ENCODE measurements around the gene KAZN.

DNA sequence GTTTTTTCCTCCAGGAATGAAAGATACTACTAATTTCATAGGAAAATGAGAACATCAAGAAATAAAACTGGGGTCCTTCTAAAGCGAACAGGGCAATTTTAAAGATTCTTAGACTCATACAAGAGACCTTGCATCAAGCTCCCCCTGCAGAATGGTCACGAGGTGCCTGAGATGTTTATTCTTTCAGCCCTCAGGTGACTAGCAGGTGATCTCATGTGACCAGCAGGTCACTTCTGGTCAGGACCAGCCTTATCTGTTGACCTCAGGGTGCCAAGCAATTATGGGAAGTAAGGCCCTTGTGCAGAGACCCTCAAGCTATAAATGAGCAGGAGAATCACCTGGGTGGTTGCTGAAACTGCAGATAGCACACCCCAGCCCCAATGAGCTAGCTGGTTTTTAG, 534.5 kb downstream of the KAZN start:
- TF ChIP-seq, protein P1, sequence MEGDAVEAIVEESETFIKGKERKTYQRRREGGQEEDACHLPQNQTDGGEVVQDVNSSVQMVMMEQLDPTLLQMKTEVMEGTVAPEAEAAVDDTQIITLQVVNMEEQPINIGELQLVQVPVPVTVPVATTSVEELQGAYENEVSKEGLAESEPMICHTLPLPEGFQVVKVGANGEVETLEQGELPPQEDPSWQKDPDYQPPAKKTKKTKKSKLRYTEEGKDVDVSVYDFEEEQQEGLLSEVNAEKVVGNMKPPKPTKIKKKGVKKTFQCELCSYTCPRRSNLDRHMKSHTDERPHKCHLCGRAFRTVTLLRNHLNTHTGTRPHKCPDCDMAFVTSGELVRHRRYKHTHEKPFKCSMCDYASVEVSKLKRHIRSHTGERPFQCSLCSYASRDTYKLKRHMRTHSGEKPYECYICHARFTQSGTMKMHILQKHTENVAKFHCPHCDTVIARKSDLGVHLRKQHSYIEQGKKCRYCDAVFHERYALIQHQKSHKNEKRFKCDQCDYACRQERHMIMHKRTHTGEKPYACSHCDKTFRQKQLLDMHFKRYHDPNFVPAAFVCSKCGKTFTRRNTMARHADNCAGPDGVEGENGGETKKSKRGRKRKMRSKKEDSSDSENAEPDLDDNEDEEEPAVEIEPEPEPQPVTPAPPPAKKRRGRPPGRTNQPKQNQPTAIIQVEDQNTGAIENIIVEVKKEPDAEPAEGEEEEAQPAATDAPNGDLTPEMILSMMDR (IDR thresholded peaks at IDR 0.05; ENCODE audit: poor library complexity), result no peak
- no peak for TF ChIP-seq EZH2 (IDR thresholded peaks at IDR 0.05; ENCODE audit: borderline replicate concordance)
